Stimulated activated CD4-positive, alpha-beta T cell treated with anti-CD3 and anti-CD28 coated beads, Interleukin-4, amount 100 ng/mL, for 24 hours (primary cell): Measurements from ENCODE around the gene NUBP2.

Source experiments
- DNase-seq: peaks from one replicate; pipeline ENCODE4 v3.0.0-alpha.2; 2020

NUBP2 gene

DNA sequence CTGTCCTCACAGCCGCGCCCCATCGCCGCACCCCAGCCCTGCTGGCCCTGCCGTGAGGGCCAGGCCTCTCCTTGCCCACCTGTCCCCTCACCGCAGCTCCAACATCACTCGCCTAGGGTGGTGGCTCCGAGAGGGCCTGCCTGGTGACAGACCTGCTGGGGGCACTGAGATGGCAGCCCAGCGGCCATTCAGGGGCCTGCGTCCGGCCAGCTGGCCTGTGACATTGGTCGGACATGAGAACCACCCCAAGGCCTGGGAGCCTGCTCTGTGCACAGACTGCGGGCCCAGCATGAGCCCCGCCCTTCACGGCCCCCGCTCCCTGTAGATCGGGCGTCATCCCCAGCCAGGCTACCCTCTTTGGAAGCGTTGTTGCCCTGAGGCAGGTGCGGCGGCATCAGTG, 23.2 kb upstream of the NUBP2 start:
- no peak for DNase-seq

DNA sequence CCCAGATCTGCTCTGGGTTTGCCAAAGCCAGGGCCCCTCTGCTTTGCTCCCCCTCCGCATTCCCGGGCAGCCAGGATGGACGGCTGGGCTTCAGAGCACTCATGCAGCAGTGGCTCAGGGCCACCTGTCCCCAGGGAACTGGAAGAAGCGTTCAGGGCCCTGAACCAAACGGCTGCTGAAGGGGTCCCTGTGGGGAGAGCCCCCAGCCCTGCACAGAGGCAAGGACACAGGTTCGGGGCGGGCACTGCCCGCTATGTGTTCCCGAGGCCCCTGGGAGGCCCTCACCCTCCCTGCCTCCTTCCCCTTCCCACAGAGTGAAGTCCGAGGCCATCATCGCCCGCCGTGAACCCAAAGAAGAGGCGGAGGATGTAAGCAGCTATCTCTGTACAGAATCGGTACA, 21.8 kb upstream of the NUBP2 start:
- no peak for DNase-seq

DNA sequence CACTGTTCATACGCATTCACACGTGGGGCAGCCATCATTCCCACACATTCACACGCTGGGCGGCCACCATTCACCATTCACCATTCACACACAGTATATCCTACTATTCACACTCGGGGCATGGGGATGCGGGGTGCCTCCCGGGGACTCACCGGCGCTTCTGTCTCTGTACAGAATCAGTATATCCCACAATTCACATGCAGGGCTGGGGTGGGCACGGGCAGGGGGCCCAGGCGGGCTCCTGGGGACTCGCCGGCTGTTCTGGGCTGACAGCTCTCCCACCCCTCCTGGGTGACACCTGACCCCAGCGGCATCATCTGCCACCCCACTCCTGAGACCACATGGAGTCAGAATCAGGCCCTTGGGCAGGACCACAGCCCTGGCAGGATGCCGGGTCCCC, 21.0 kb upstream of the NUBP2 start:
- DNase-seq = no peak

DNA sequence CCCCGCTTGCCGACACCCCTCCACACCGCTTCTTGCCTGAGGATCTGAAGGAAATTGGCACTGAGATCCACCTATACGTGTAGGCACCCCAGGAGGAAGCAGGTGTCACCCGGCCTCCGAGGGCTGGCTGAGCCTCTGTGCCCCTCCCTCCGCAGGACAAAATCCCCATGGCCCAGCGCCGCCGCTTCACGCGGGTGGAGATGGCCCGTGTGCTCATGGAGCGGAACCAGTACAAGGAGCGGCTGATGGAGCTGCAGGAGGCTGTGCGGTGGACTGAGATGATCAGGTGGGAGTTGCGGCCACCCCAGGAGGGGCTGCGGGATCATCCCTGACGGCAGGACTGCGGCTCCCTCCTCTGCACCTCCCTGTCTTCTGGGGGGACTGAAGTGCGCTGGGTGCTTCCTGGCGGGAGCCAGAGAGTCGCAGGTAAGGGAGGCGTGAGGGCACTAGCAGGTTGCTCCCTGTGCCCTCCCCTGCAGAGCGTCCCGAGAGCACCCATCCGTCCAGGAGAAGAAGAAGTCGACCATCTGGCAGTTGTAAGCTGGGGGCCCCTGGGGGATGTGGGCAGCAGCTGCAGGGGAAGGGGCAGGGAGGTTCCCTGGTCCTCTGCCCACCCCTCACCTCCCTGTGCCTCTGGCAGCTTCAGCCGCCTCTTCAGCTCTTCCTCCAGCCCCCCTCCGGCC, 20.4 kb upstream of the NUBP2 start:
- DNase-seq = no peak

DNA sequence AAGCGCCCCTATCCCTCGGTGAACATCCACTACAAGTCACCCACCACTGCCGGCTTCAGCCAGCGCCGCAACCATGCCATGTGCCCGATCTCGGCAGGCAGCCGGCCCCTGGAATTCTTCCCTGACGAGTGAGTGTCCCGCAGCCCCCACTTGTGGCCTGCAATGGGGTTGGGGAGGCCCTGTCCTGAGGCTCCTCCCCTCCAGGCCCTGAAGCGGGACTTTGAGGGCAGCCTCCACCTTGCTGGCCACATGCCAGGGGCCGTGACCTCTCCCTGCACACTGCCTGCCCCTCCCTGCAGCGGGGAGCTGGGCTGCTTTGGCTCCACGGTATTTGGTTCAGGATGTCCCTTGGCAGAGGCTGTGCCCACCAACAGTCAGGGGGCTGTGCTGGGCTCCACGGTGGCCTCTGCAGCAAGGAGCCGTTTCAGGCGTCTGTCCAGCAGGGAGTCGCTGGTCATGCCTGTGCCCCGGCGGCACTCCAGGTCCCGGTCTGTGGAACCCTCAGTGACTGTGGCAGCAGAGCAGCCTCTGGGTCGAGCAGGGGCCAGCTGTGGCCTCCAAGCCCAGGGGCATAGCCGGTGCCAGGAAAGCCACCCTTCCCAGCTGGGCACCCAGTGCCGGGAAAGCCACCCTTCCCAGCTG, 19.8 kb upstream of the NUBP2 start:
- no peak for DNase-seq

DNA sequence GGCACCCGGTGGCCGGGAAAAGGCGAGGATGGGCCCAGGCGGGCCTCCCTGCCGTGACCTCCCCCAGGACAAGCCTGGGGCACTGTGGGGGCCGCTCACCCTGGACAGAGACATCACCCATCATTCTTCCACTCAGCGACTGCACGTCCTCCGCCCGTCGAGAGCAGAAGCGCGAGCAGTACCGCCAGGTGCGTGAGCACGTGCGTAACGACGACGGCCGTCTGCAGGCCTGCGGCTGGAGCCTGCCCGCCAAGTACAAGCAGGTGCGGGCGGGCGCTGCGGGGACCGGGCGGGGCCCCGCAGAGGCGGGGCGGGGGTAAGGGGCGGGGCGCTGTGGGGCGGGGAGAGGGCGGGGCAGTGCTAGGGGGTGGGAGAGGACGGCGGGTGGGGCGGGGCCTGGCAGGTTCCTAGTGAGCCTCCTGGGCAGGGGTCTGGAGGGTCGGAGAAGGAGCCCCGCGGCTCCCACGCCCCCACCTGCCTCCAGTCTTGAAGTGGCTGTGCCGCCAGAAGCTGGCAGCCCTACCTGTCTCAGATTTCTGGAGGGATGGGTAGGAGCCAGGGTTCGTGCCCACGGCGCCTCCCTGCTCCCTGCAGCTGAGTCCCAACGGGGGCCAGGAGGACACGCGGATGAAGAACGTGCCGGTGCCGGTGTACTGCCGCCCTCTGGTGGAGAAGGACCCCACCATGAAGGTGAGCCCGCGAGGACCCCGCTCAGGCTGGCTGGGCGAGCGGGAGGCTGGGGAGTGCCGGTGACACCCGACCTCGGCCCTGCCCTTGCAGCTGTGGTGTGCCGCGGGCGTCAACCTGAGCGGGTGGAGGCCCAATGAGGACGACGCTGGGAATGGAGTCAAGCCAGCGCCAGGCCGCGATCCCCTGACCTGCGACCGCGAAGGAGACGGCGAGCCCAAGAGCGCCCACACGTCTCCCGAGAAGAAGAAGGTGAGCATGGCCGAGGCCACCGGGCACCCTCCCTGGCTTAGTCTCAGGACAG, 18.9 kb upstream of the NUBP2 start:
- DNase-seq = no peak

DNA sequence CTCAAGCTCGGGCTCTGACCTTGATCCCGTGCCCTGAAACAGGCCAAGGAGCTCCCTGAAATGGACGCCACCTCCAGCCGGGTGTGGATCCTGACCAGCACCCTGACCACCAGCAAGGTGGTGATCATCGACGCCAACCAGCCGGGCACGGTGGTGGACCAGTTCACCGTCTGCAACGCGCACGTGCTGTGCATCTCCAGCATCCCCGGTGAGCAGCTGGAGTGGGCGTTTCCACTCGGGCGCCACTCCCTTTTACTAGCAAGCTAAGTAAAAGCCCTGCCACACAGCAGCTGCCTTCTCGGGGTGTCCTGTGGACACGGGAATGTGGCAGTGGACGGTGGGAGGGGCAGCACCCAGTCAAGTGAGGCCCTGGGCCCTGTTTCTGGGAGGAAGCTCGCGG, 17.8 kb upstream of the NUBP2 start:
- DNase-seq = no peak

DNA sequence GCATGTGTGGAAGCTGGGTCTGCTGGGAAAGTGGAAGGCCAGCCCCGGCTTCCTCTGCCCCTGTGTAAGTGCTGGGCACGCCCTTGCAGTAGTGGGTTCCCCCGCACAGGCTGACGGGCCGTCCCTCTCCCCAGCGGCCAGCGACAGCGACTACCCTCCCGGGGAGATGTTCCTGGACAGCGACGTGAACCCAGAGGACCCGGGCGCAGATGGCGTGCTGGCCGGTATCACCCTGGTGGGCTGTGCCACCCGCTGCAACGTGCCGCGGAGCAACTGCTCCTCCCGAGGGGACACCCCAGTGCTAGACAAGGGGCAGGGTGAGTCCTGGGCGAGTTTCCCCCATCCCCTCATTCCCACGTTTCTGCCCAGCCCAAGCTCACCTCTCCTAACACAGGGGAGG, 16.9 kb upstream of the NUBP2 start:
- DNase-seq = no peak

DNA sequence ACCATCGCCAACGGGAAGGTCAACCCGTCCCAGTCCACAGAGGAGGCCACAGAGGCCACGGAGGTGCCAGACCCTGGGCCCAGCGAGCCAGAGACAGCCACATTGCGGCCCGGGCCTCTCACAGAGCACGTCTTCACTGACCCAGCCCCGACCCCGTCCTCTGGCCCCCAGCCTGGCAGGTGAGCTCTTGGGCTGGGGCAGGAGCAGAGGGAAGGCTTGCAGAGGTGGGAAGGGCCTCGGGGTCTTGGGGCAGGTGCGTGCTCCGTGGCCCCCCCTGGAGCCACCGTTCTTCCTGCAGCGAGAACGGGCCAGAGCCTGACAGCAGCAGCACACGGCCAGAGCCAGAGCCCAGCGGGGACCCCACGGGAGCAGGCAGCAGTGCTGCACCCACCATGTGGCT, 16.5 kb upstream of the NUBP2 start:
- DNase-seq = no peak

DNA sequence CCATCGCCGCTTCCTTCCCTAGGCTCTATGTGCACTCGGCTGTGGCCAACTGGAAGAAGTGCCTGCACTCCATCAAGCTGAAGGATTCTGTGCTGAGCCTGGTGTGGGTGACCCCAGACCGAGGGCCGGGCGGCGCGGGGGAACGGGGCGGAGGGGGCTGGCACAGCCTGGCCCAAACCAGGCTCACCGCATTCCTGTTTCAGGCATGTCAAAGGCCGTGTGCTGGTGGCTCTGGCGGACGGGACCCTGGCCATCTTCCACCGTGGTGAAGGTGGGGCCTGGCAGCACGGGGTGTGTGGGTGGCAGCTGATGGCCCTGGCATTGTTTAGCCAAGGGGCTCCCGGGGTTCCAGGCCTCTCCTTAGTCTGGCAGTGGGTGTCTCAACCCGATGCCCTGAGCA, 16.1 kb upstream of the NUBP2 start:
- DNase-seq = no peak

DNA sequence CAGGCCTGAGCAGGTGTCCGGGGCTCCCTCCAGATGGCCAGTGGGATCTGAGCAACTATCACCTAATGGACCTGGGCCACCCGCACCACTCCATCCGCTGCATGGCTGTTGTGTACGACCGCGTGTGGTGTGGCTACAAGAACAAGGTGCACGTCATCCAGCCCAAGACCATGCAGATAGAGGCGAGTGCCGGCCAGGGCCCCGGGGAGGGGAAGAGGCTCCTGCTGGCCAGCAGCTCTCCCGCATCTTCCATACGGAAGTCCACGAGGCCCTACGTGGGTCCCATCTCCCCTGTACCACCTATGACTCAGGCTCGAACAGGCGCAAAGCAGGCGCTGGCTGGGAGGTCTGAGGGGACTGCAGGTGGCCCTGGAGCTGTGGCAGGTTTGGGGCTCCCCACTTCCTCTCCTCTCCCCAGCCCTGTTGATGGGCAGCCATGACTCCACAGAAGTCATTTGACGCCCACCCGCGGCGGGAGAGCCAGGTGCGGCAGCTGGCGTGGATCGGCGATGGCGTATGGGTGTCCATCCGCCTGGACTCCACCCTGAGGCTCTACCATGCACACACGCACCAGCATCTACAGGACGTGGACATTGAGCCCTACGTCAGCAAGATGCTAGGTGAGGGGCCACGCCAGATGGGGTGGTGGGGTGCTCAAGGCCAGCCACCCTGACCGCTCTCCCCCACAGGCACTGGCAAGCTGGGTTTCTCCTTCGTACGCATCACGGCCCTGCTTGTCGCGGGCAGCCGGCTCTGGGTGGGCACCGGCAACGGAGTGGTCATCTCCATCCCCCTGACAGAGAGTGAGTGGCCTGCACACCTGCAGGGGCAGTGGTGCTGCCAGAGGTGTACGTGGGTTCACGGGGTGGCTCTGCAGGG, 15.4 kb upstream of the NUBP2 start:
- DNase-seq = no peak

DNA sequence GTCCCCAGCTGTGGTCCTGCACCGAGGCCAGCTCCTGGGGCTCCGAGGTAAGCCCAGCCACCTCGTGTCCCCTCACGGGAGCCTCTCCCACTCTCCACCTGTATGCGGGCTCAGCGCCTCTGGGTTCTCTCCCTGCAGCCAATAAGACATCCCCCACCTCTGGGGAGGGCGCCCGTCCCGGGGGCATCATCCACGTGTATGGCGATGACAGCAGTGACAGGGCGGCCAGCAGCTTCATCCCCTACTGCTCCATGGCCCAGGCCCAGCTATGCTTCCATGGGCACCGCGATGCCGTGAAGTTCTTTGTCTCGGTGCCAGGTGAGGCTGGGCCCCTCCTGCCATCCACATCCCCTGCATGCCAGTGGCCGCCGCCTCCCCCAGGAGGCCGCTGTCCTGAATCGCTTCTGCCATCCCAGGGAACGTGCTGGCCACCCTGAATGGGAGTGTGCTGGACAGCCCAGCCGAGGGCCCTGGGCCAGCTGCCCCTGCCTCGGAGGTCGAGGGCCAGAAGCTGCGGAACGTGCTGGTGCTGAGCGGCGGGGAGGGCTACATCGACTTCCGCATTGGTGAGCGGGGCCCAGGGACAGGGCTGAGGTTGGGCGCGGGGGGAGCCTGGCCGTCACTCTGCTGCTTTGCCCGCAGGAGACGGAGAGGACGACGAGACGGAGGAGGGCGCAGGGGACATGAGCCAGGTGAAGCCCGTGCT, 14.5 kb upstream of the NUBP2 start:
- DNase-seq = no peak

DNA sequence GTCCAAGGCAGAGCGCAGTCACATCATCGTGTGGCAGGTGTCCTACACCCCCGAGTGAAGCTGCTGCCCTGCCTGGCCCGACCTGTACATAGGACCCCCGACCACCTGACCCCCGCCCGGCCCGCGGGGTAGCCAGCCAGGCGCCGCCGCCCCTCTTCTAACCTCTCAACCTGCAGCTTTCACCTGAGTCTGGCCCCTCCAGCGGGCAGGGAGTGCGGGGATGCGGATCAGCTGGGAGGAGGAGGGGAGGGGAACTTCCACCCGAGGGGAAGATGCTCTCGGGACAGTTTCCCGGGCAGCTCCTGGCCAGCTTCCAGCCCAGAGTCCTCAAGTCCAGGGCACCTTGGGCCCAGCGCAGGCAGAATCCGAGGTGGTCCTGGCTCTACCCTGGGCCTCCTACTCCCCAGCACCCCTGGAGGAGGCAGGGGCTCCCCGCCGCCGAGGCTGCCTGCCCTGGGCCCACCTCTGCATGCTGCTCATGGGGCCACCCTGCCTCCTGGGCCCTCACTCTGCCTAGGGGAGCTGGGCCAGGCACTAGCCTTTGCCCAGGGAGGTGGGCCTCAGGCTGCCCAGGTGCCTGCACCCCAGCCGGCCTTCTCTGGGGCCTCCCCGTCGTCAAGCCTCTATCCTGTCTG, 13.9 kb upstream of the NUBP2 start:
- no peak for DNase-seq

DNA sequence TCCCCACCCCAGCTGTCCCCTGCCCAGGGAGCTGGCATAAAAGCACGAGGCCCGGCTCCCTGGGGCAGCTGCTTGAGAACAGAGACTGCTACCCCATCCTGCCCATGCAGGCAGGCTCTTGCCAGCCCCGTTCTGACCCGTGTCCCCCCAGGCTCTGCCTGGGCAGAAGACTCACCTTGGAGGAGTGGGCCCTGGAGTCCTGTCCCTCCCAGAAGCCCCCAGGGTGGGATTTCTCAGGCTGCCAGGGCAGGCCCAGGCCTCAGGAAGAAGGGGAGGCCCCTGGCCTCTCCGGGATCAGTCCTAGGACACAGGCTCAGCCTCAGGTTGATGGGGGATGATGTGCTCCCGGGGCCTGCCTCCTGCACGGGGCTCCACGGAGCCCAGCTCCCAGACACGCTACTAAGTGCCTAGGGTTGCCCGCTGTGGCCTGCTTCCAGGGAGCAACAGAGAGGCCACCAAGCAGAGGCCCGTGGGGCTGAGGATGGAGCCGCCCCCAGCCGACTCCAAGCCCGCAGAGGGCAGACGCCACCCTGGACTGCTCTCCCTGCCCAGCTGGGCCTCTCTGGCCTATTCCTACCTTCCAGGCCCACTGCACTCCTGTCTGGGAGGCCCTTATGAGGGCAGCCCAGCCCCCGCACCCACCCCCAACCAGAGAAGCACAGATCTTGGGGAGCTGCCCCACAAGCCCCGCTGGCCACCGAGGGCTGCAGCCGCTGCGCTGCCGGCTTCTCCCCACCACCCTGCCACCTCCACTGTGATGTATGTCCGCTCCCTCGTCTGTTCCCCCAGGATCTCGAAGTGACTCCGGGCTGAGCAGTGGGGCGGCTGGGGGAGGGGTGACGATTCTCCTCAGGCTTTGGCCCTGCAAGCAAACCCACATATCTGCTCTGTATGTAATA, 13.1 kb upstream of the NUBP2 start:
- DNase-seq = no peak

DNA sequence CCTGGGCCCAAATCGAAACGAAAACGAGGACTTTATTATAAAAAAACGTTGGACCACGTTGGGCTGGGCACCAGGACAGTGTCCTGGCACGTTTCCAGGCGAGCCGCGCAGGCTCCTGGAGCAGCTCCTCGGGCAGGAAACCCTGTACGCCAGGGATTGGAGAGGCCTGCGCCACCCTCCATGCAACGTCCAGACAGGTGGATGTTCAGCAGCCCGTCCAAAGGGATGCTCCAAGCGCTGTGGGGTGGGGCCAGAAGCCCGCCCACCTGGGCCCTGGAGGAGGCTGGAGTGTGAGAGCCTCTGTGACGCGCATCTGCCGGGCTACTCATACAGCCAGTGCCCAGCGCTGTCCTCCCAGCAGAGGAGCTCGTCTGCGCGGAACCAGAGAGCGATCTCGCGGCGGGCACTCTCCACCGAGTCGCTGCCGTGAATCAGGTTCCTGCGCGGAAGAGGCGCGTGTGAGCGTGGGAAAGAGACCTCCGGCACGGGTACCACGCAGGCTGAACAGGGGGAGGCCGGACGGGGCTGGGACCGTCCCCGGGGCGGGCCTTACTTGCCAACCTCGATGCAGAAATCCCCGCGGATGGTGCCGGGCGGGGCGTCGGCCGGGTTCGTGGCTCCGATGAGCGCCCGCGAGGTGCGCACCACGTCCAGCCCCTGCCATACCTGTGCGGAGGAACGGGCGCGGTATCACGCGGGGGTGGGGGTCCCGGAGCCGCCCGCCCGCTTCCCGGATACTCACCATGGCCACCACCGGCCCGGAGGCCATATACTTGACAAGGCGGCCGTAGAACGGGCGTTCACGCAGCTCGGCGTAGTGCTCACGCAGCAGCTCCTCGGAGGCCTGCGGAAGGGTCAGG, 12.2 kb upstream of the NUBP2 start:
- DNase-seq = peak; percentile 60

DNA sequence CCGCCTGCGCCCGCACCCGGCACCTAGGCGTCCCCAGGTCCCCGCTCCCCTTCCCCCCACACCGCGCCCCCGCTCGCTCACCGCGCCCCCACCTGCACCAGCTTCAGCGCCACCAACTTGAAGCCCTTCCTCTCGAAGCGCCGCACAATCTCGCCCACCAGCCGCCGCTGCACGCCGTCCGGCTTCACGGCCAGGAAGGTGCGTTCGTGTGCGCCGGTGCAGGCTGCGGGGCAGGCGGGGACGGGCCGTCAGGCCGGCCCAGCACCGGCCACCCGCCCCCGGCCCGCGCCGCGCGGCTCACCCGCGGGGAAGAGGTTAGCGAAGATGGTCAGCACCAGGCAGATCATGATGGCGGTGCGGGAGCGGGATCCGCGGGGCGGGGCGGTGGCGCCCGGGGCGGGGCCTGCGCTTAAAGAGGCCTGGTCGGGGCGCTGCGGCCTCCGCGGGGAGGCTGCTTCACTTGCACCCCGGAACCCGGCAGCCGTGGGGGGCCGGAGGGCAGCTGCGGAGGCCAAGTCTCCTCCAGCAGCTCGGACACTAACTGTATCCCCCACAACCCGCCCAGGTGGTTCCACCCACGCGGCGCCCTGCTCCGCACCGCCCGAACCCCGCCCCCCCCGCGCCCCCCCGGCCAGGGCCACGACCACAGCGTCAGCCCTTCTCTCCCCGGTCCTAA, 11.4 kb upstream of the NUBP2 start, which contains the start of gene NME3:
Gene NME3, minus strand, starts transcription at position 356 of the 676 bp plus-strand sequence. Its CDS starts 9 bp downstream, at position 347.
- peak; percentile 80 for DNase-seq

DNA sequence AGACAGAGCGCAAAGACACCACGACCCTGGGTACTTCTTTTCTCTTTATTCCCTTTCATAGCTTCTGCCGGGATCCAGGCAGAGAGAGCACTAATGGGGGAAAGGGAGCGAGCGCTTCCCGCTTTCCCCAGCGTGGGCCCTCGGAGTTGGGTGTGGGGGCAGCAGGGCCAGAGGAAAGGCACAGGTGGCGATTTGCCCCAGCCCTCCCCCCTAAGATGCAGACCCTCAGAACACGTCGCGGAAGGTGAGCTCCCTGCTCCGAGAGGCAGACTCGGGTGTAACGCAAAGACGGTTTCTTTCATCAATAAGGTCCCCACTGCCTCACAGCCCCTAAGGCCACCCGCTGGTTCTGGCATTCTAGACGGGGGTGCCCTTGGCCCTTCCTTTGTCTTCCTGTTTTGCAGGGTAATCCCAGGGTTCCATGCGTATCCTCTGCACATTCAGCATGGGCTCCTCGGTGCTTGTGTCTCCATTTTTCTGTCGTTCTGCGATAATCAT, 10.8 kb upstream of the NUBP2 start:
- no peak for DNase-seq

DNA sequence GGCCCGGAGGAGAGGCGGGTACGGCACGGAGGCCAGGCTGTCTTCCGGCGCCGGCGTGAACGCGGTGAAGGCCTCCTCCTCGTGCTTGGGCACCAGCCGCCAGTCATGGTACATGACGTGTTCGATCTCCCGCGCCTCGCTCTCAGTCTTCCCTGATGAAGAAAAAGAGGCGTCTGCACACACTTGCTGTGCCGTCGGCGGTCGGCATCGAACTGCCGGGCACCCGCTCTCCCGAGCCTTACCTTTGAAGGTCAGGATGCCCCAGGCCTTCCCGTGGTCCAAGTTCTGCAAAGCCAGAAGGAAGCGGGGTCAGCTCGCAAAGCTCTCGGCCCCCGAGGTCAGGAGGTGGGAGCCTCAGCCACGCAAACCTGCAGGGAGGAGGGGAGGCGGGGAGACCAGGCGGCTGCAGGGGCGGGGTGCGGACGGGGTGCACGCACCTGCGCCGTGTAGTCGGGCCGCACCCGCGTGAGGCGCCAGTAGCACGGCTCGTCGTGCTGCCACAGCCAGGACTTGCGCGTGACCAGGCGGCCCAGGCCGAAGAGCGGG, 10.3 kb upstream of the NUBP2 start, which contains the start of gene EME2:
Gene EME2, plus strand, starts transcription at position 449 of the 546 bp plus-strand sequence. CDS start 418 bp downstream, outside the sequence.
- DNase-seq = peak; percentile 63
